B cell (primary cell): ENCODE measurements around the gene ZNF143. TPM values are rescaled to one million over a fixed set of nuclear protein-coding genes. Genes with fewer than 3 reads are reported as not detected.

Experiments
- ATAC-seq: fragments of 200-7000 bp; cut with Tn5 transposase; one replicate; pipeline ENCODE4 v1.10.0; 2021; ENCODE audit warnings: low read depth, mild to moderate bottlenecking, moderate number of reproducible peaks, moderate library complexity
- CTCF ChIA-PET: fragments of 350-600 bp; sonication (Branson Sonifier 250); formaldehyde crosslinking; loops from one replicate; lab custom pipeline; 2021; ENCODE audit warnings: antibody characterized with exemption, inconsistent platforms; lab: Charles Lee
- POLR2A ChIA-PET: fragments of 350-600 bp; sonication (Branson Sonifier 250); formaldehyde crosslinking; loops from one replicate; lab custom pipeline; 2021; ENCODE audit warnings: antibody characterized with exemption; lab: Charles Lee
- DNase-seq: peaks from one replicate; pipeline ENCODE4 v3.0.0; 2013
- H2AFZ ChIP-seq: 2 replicates; pipeline ENCODE4 v1.6.1; 2012; ENCODE audit warnings: mild to moderate bottlenecking, low read depth, low read length; ENCODE audit not compliant: insufficient read depth, poor library complexity, severe bottlenecking
- H3K27ac ChIP-seq, 2 donors: 1 replicate in 1 of 2; 2 replicates in 1 of 2; pipeline ENCODE4 v1.5.1; 2012 to 2013; ENCODE audit warnings: low read length in 2 of 2, mild to moderate bottlenecking in 2 of 2, moderate library complexity in 1 of 2
- H3K27me3 ChIP-seq, 4 experiments: fragments of 200-600 bp in 1 of 4; sonication (generic) in 1 of 4; replicated peaks in 1 of 4; 1 replicate in 2 of 4; 2 replicates in 2 of 4; pipeline versions ENCODE4 v1.6.1 to v1.7.0; 2013 to 2016; ENCODE audit warnings: low read length in 3 of 4, mild to moderate bottlenecking in 2 of 4, mixed read lengths in 1 of 4, moderate library complexity in 1 of 4; ENCODE audit not compliant: insufficient read depth in 4 of 4, control insufficient read depth in 3 of 4; ENCODE audit errors: control extremely low read depth in 1 of 4
- H3K36me3 ChIP-seq, 2 experiments: replicated peaks in 1 of 2; 1 replicate in 1 of 2; 2 replicates in 1 of 2; pipeline versions ENCODE4 v1.6.1 to v1.7.1; 2013; ENCODE audit warnings: low read length in 1 of 2; ENCODE audit not compliant: insufficient read depth in 2 of 2, control insufficient read depth in 1 of 2; ENCODE audit errors: control extremely low read depth in 1 of 2, extremely low read depth in 1 of 2
- H3K4me1 ChIP-seq, 2 donors: fragments of 200-600 bp in 1 of 2; sonication (generic) in 1 of 2; 1 replicate in 1 of 2; 2 replicates in 1 of 2; pipeline versions ENCODE4 v1.5.1 to v1.6.1; 2013 to 2017; ENCODE audit warnings: low read length in 2 of 2; ENCODE audit not compliant: control insufficient read depth in 2 of 2, insufficient read depth in 2 of 2
- H3K4me2 ChIP-seq: replicated peaks from 2 replicates; pipeline ENCODE3; 2012; ENCODE audit warnings: mild to moderate bottlenecking, low read depth, low read length; ENCODE audit not compliant: poor library complexity, severe bottlenecking
- H3K4me3 ChIP-seq, 5 experiments: fragments of 200-600 bp in 1 of 5; sonication (generic) in 1 of 5; 1 replicate in 3 of 5; 2 replicates in 2 of 5; pipeline versions ENCODE4 v1.5.1 to v1.7.0; 2011 to 2016; ENCODE audit warnings: low read length in 4 of 5, mild to moderate bottlenecking in 4 of 5, low read depth in 2 of 5, control low read depth in 1 of 5, moderate library complexity in 1 of 5; ENCODE audit not compliant: insufficient read depth in 1 of 5; ENCODE audit errors: control extremely low read depth in 1 of 5, extremely low read depth in 1 of 5
- H3K79me2 ChIP-seq: fragments of 200-600 bp; sonication (generic); one replicate; pipeline ENCODE4 v1.6.0; 2016; ENCODE audit warnings: low read length; ENCODE audit not compliant: control insufficient read depth, insufficient read depth
- H3K9ac ChIP-seq: fragments of 200-600 bp; sonication (generic); 2 replicates; pipeline ENCODE4 v1.6.1; 2017; ENCODE audit warnings: mild to moderate bottlenecking, low read length, moderate library complexity
- H3K9me3 ChIP-seq, 3 donors: one replicate each; pipeline versions ENCODE4 v1.6.1 to v1.7.1; 2013; ENCODE audit warnings: low read length in 2 of 3; ENCODE audit not compliant: control insufficient read depth in 2 of 3, insufficient read depth in 1 of 3; ENCODE audit errors: control extremely low read depth in 1 of 3
- H4K20me1 ChIP-seq: 2 replicates; pipeline ENCODE4 v1.6.0; 2012; ENCODE audit warnings: mild to moderate bottlenecking, low read length; ENCODE audit not compliant: insufficient read depth, control insufficient read depth, poor library complexity, severe bottlenecking
- H3K27ac Mint-ChIP-seq: one replicate; pipeline ENCODE4 v1.8.0; 2021; ENCODE audit warnings: mixed read lengths
- H3K27me3 Mint-ChIP-seq: one replicate; pipeline ENCODE4 v1.8.0; 2021; ENCODE audit warnings: mixed read lengths
- H3K4me1 Mint-ChIP-seq: one replicate; pipeline ENCODE4 v1.8.0; 2021; ENCODE audit warnings: mixed read lengths
- H3K4me3 Mint-ChIP-seq: one replicate; pipeline ENCODE4 v1.8.0; 2021; ENCODE audit warnings: mixed read lengths
- H3K9me3 Mint-ChIP-seq: one replicate; pipeline ENCODE4 v1.8.0; 2022; ENCODE audit warnings: mixed read lengths; ENCODE audit not compliant: insufficient read depth
- CTCF ChIP-seq: fragments of 200-600 bp; IDR thresholded peaks from one replicate; pipeline ENCODE4 v1.8.0; 2022; ENCODE audit warnings: antibody characterized with exemption, mild to moderate bottlenecking
- EZH2 ChIP-seq: IDR thresholded peaks from 2 replicates; pipeline ENCODE4 v1.6.1; 2012; ENCODE audit warnings: borderline replicate concordance, low read depth, mild to moderate bottlenecking, moderate library complexity, low read length; ENCODE audit not compliant: insufficient read depth, poor library complexity, severe bottlenecking
- WGBS: methylation state at CpG from one replicate; pipeline ENCODE4 v1.1.5; 2013; ENCODE audit warnings: missing lambda C conversion rate; ENCODE audit not compliant: insufficient coverage; 5-methylcytosine and 5-hydroxymethylcytosine counted together
- intact Hi-C: fragments of 100-400 bp; cut with micrococcal nuclease; formaldehyde crosslinking; loops from one replicate; pipeline ENCODE4 v1.10.0; 2022
- polyA plus RNA-seq: library from polyadenylated mRNA; depleted of rRNA; stranded (reverse); fragments of >200 nt; gene quantifications from 2 replicates; pipeline ENCODE4 v1.2.3, GENCODE V29; 2012
- total RNA-seq, 2 donors: library from RNA; stranded (reverse); fragments of 120-200 nt in 1 of 2; gene quantifications; 1 replicate in 1 of 2; 2 replicates in 1 of 2; pipeline versions ENCODE4 v1.2.3 to v1.2.4, GENCODE V29; 2013 to 2022

Gene ZNF143
- total and polyA plus RNA-seq, 2 donors (not counting 1 experiment from before 2014, with no cell fraction given): 35.7 to 54.9 TPM

- Mint-ChIP-seq H3K4me3 (no peak overlapping the region), H3K9me3 (no peaks in the 10 kb centered on the region), H3K27me3 (no peaks in the 10 kb centered on the region), H3K27ac (no peak overlapping the region), H3K4me1 (peaks cover under 1% of the 10 kb centered on the region)
- Histone ChIP-seq H2AFZ (no peak overlapping the region), H3K36me3 (peaks cover 4 to 17% of the 10 kb centered on the region in 2 experiments), H3K9ac (no peak overlapping the region), H3K4me3 (no peak overlapping the region), H4K20me1 (no peaks in the 10 kb centered on the region), H3K4me2 (no peak overlapping the region), H3K27ac (no peak overlapping the region), H3K79me2 (no peaks in the 10 kb centered on the region), H3K27me3 (no peaks in the 10 kb centered on the region), H3K4me1 (peaks cover 0 to 7% of the 10 kb centered on the region in 2 donors), H3K9me3 (no peaks in the 10 kb centered on the region)
- no peak for TF ChIP-seq EZH2
- TF ChIP-seq CTCF: no peak
- CTCF ChIA-PET: interaction anchor here (1.1 to 1.3 kb wide), 3 partner anchors 23 to 81 kb away, joined by 4 read pairs; no protein-coding TSS in a partner anchor
- no peak for DNase-seq
- intact Hi-C loops: no loop called here
- 95% methylated on average over 6 of the region's 9 CpGs for WGBS
- POLR2A ChIA-PET: no interaction called here
- no peak for ATAC-seq
Observed at GRCh38 chr11:9530020-9530621, 69.3 kb downstream of the ZNF143 start.

- no peak overlapping the region for H3K4me3 ChIP-seq
- Mint-ChIP-seq H3K27ac (no peak overlapping the region), H3K9me3 (no peaks in the 10 kb centered on the region), H3K4me1 (peaks cover 2% of the 10 kb centered on the region), H3K4me3 (no peak overlapping the region), H3K27me3 (no peaks in the 10 kb centered on the region)
- no peaks in the 10 kb centered on the region for H3K27me3 ChIP-seq
- CTCF ChIA-PET: interaction anchor here (0.6 to 1.3 kb wide), 4 partner anchors 24 to 82 kb away, joined by 3 to 4 read pairs (median 4); no protein-coding TSS in a partner anchor
- H3K4me2 ChIP-seq: no peak overlapping the region
- POLR2A ChIA-PET: no interaction called here
- 95% methylated on average over 4 of the region's 8 CpGs for WGBS
- no peak overlapping the region for H3K27ac ChIP-seq
- no peak for TF ChIP-seq EZH2
- no peak for TF ChIP-seq CTCF
- H3K79me2 ChIP-seq: no peaks in the 10 kb centered on the region
- intact Hi-C loops: no loop called here
- no peak overlapping the region for H2AFZ ChIP-seq
- DNase-seq (no peak), ATAC-seq (no peak)
- peaks cover 0 to 10% of the 10 kb centered on the region in 2 donors for H3K4me1 ChIP-seq
- H3K9ac ChIP-seq: no peak overlapping the region
- H3K9me3 ChIP-seq: no peaks in the 10 kb centered on the region
- no peaks in the 10 kb centered on the region for H4K20me1 ChIP-seq
- peaks cover 0 to 11% of the 10 kb centered on the region in 2 experiments for H3K36me3 ChIP-seq
Observed at GRCh38 chr11:9530901-9531625, 70.3 kb downstream of the ZNF143 start.
